Mesothelial cell of epicardium (in vitro differentiated cells): Measurements from ENCODE around the gene FAM8A1. TPM values are rescaled to one million over a fixed set of nuclear protein-coding genes. Genes with fewer than 3 reads are reported as not detected.

ENCODE experiments used
- DNase-seq, 2 experiments: peaks; one replicate each; pipeline ENCODE4 v3.0.0; 2021; ENCODE audit warnings: low spot score in 2 of 2; ENCODE audit not compliant: unreplicated experiment in 2 of 2
- H3K27ac Mint-ChIP-seq: 2 replicates; pipeline ENCODE4 v1.8.0; 2021; ENCODE audit warnings: mixed read lengths
- H3K27me3 Mint-ChIP-seq: 2 replicates; pipeline ENCODE4 v1.8.0; 2021; ENCODE audit warnings: low read depth, mixed read lengths
- H3K36me3 Mint-ChIP-seq: 2 replicates; pipeline ENCODE4 v1.8.0; 2021; ENCODE audit warnings: mixed read lengths
- H3K4me1 Mint-ChIP-seq: 2 replicates; pipeline ENCODE4 v1.8.0; 2021; ENCODE audit warnings: mixed read lengths
- H3K4me3 Mint-ChIP-seq: 2 replicates; pipeline ENCODE4 v1.8.0; 2021; ENCODE audit warnings: mild to moderate bottlenecking, moderate library complexity, mixed read lengths
- H3K9me3 Mint-ChIP-seq: 2 replicates; pipeline ENCODE4 v1.8.0; 2021; ENCODE audit warnings: mixed read lengths
- CTCF ChIP-seq: fragments of 200-600 bp; sonication (generic); IDR thresholded peaks from one replicate; pipeline ENCODE4 v1.5.0; 2021; ENCODE audit warnings: antibody characterized with exemption; ENCODE audit not compliant: unreplicated experiment
- total RNA-seq: library from RNA; stranded (reverse); gene quantifications from 3 replicates; pipeline ENCODE4 v1.2.1, GENCODE V29; 2021

Gene FAM8A1
- total RNA-seq: 20.7 to 22.4 TPM (median 21.2 TPM) in 3 replicates

- peak; percentile 20 for TF ChIP-seq CTCF
- H3K27me3 Mint-ChIP-seq: no peaks in the 10 kb centered on the region
- DNase-seq: peak; percentile 87 to 91
- H3K4me1 Mint-ChIP-seq: peaks cover 18% of the 10 kb centered on the region
- H3K4me3 Mint-ChIP-seq: peak within 1 kb of the TSS; percentile 79
- peak within 1 kb of the TSS; percentile 89 for H3K27ac Mint-ChIP-seq
- peaks cover 8% of the 10 kb centered on the region for H3K36me3 Mint-ChIP-seq
- H3K9me3 Mint-ChIP-seq: peaks cover 7% of the 10 kb centered on the region
Measured at GRCh38 chr6:17599877-17600526, at the start of gene FAM8A1. TSS of gene FAM8A1 (plus strand) at chr6:17600302. CDS start at chr6:17600410, 108 bp downstream.

- H3K27me3 Mint-ChIP-seq: no peaks in the 10 kb centered on the region
- no peak for DNase-seq
- H3K4me3 Mint-ChIP-seq: no peak overlapping the region
- peaks cover 26% of the 10 kb centered on the region for H3K36me3 Mint-ChIP-seq
- peaks cover 1% of the 10 kb centered on the region for H3K4me1 Mint-ChIP-seq
- no peak overlapping the region for H3K27ac Mint-ChIP-seq
- no peaks in the 10 kb centered on the region for H3K9me3 Mint-ChIP-seq
- TF ChIP-seq CTCF: no peak
Measured at GRCh38 chr6:17551383-17551958, 48.6 kb upstream of the FAM8A1 start.

DNA sequence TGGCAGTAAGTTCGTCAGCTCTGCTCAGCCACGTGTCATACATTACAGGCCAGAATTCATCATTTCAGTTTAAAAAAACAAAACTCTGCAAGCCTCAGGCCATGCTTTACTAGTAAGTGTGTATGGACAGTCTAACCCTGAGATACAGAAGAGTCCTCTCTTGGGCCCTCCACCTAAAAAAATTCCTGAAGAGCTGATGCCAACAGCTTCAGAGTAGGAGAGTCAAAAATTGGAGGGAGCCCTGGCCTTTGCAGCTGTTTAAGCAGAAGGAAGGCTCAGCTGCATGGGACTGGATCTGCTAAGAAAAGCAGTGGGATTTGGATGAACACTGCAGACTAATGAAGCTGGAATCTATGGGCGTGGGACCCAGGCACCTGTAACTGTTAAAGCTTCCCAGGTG lies 47.2 kb upstream of the FAM8A1 start:
- no peak for DNase-seq
- Mint-ChIP-seq H3K4me3 (no peak overlapping the region), H3K27ac (no peak overlapping the region), H3K36me3 (peaks cover 27% of the 10 kb centered on the region), H3K9me3 (no peaks in the 10 kb centered on the region), H3K27me3 (no peaks in the 10 kb centered on the region), H3K4me1 (peaks cover 1% of the 10 kb centered on the region)
- no peak for TF ChIP-seq CTCF

DNA sequence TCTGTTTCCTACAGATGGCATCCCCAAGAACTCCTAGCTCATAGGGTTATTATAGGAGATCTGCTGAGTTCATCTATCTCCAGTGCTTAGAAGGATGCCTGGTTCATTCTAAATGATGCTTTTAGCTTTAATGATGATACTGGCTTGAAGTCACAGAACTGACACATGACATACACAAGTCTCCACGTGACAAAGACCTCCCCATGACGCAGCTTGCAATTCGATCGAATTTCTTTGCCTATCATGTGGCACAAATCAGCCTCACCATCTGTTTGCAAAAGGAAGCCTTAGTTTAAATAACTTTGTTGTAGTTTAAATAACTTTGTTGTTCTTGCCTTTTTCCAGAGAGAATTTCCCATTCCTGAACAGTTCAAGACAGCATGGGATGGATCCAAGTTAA lies 44.1 kb upstream of the FAM8A1 start:
- Mint-ChIP-seq H3K9me3 (peaks cover 10% of the 10 kb centered on the region), H3K4me1 (no peaks in the 10 kb centered on the region), H3K36me3 (peaks cover 32% of the 10 kb centered on the region)

DNA sequence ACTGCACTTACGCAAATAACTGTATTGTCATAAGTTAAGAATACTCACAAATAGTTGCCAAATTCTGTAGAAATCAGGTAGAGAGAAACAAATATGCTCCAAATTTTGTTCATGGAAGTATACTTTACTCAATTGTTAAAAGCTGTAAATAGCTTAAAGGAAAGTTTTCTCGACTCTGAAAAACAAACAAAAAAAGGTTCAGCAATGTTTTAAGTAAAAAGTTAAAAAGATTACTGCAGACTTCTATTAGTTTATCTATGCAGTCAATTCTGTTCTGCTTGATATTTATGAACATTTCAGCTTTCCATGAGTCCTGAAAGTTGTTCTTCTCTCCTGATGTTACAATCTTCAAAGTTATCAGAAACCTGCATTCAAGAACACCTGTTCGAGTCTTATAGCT lies 37.5 kb upstream of the FAM8A1 start:
- H3K27ac Mint-ChIP-seq: no peak overlapping the region
- no peaks in the 10 kb centered on the region for H3K27me3 Mint-ChIP-seq
- no peak overlapping the region for H3K4me3 Mint-ChIP-seq
- no peak for DNase-seq
- TF ChIP-seq CTCF: no peak
- H3K9me3 Mint-ChIP-seq: peaks cover 40% of the 10 kb centered on the region
- peaks cover 11% of the 10 kb centered on the region for H3K36me3 Mint-ChIP-seq
- no peaks in the 10 kb centered on the region for H3K4me1 Mint-ChIP-seq

More for the DNA sequence above, 44.1 kb upstream of the FAM8A1 start:
- Mint-ChIP-seq H3K4me3 (no peak overlapping the region), H3K27me3 (no peaks in the 10 kb centered on the region), H3K27ac (no peak overlapping the region)
- DNase-seq: no peak
- no peak for TF ChIP-seq CTCF
